Measurements from ENCODE around the gene SFRP5. TPM values are rescaled to one million over a fixed set of nuclear protein-coding genes. Genes with fewer than 3 reads are reported as not detected.

Gene SFRP5
- total RNA-seq, 5 donors from 2014 or later (not counting 1 experiment from before 2014, with no cell fraction given) = 0.76 to 3.1 (median 2.2) TPM

DNA sequence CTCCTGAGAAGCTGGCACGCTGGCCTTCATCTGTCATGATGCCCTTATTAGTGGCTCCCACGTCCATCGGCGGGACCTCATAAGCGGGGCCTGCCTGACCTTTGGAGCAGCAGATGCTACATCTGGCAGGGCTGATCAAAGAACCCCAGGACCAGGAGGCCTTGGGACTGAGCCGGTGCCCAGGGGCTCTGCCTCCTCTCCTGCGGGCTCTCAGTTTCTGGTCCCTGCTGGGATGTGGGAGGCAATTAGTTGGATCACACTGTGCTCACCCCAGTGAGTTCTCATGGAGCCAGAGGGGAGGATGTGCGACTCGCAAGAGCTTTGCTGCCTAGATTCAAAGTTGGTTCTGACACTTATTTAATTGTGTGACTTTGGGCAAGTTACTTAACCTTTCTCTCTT lies 28.7 kb upstream of the SFRP5 start:
- DNase-seq (no peak), ATAC-seq (replicated peaks in 1 of 4) (no peak)
- H3K27ac Mint-ChIP-seq = no peak overlapping the region
- ChIA-PET POLR2A (no interaction called here), CTCF (no interaction called here)
- Histone ChIP-seq H3K27me3 (replicated peaks in 1 of 2; ENCODE audit: control insufficient read depth in 2 of 2, extremely low read depth in 1 of 2, insufficient read depth in 2 of 2, low read length in 1 of 2) (no peaks in the 10 kb centered on the region), H3K27ac (ENCODE audit: low read length) (no peak overlapping the region), H3K4me3 (ENCODE audit: control insufficient read depth in 1 of 2, extremely low read depth in 1 of 2, low read length in 1 of 2) (no peak overlapping the region), H3K36me3 (ENCODE audit: control insufficient read depth in 2 of 2, extremely low read depth in 1 of 2, insufficient read depth in 1 of 2, low read length in 1 of 2) (no peaks in the 10 kb centered on the region), H3K9me3 (no peaks in the 10 kb centered on the region), H3K4me1 (ENCODE audit: control insufficient read depth in 1 of 2, extremely low read depth in 1 of 2, insufficient read depth in 2 of 2, low read length in 2 of 2) (peaks cover 10 to 19% of the 10 kb centered on the region in 2 experiments)
- no peak overlapping the region for H3K4me3 Mint-ChIP-seq
- H3K4me1 Mint-ChIP-seq = peaks cover 25 to 38% (median 27%) of the 10 kb centered on the region in 3 donors
- peaks cover 7% of the 10 kb centered on the region for H3K36me3 Mint-ChIP-seq
- H3K9me3 Mint-ChIP-seq = peaks cover 0 to 13% (median 3%) of the 10 kb centered on the region in 3 donors
- no peaks in the 10 kb centered on the region for H3K27me3 Mint-ChIP-seq
- WGBS (ENCODE audit: insufficient coverage) = 91% methylated on average over 6 of the region's 9 CpGs

DNA sequence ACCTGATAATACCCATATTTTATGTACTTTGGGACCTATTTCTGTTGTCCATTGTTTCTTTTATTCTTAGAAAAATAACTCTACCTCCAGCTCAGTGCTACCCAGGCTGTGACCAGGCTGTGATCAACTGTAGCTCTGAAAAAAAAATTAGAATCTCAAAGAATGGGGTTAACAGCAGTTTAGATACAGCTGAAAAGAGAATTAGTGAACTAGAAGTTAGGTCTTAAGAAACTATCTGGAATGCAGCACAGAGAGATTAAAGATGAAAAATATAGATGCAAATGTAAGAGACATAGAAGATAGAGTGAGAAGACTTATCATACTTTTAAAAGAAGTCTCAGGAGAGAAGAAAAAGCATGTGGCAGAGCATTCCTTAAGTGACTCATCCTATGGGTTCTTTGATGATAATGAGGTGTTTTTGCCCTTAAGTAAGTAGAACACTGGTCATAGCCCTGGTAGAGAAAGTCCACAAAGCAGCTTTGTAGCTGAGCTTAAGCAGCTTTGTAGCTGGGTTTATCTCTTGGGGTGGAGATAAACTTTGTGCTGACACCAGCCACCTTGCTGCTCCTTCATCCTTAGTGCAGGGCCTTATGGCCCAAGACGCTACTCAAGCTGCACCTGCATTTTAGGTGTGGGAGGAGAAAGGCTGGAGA lies 27.3 kb upstream of the SFRP5 start:
- H3K27me3 ChIP-seq (replicated peaks in 1 of 2; ENCODE audit: control insufficient read depth in 2 of 2, extremely low read depth in 1 of 2, insufficient read depth in 2 of 2, low read length in 1 of 2) = no peaks in the 10 kb centered on the region
- CTCF ChIA-PET = interaction anchor here in 1 of 2 donors (0.6 kb wide), 1 partner anchor 1641 kb away, joined by 5 read pairs; no protein-coding TSS in a partner anchor
- H3K36me3 ChIP-seq (ENCODE audit: control insufficient read depth in 2 of 2, extremely low read depth in 1 of 2, insufficient read depth in 1 of 2, low read length in 1 of 2) = no peaks in the 10 kb centered on the region
- Mint-ChIP-seq H3K36me3 (peaks cover 7% of the 10 kb centered on the region), H3K4me1 (peaks cover 29 to 37% (median 32%) of the 10 kb centered on the region in 3 donors), H3K4me3 (no peak overlapping the region), H3K27ac (no peak overlapping the region), H3K9me3 (peaks cover 0 to 13% (median 3%) of the 10 kb centered on the region in 3 donors), H3K27me3 (no peaks in the 10 kb centered on the region)
- no peaks in the 10 kb centered on the region for H3K9me3 ChIP-seq
- no peak for ATAC-seq (replicated peaks in 1 of 4)
- WGBS (ENCODE audit: insufficient coverage) = no CpG with 5 or more reads among the region's 1 CpG
- POLR2A ChIA-PET = interaction anchor here in 1 of 2 donors (0.7 kb wide), 1 partner anchor 50 kb away, joined by 3 read pairs; no protein-coding TSS in a partner anchor
- H3K27ac ChIP-seq (ENCODE audit: low read length) = no peak overlapping the region
- no peak overlapping the region for H3K4me3 ChIP-seq (ENCODE audit: control insufficient read depth in 1 of 2, extremely low read depth in 1 of 2, low read length in 1 of 2)
- H3K4me1 ChIP-seq (ENCODE audit: control insufficient read depth in 1 of 2, extremely low read depth in 1 of 2, insufficient read depth in 2 of 2, low read length in 2 of 2) = peaks cover 10 to 19% of the 10 kb centered on the region in 2 experiments
- DNase-seq = no peak

DNA sequence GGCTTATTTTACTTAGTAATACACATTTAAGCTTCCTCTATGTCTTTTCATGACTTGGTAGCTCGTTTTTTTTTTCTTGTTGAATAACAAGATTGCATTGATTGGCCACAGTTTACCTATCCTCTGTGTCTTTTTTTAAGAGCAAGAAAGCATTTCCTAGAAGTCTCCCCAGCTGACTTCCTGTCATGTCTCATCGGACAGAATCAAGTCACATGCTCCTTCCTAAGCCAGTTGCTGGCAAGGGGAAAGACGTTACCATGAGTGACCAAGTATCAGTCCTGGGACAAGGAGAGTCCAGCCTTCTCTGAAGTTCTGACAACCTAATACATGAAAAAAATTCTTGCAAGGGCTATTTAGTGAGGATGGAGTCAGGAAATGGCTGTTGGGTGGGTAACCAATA lies 24.9 kb upstream of the SFRP5 start:
- no peaks in the 10 kb centered on the region for H3K36me3 ChIP-seq (ENCODE audit: control insufficient read depth in 2 of 2, extremely low read depth in 1 of 2, insufficient read depth in 1 of 2, low read length in 1 of 2)
- POLR2A ChIA-PET = interaction anchor here in 1 of 2 donors (0.6 kb wide), 1 partner anchor 400 kb away, joined by 3 read pairs; no protein-coding TSS in a partner anchor
- peak in 8 of 35 experiments; percentile 4 to 52 (median 13) for DNase-seq
- Mint-ChIP-seq H3K4me1 (peaks cover 37 to 51% (median 48%) of the 10 kb centered on the region in 3 donors), H3K9me3 (peaks cover 0 to 13% (median 3%) of the 10 kb centered on the region in 3 donors), H3K36me3 (peaks cover 7% of the 10 kb centered on the region), H3K27me3 (no peaks in the 10 kb centered on the region), H3K27ac (peak overlapping the region; percentile 87 to 94), H3K4me3 (peak overlapping the region; percentile 69 to 71 (median 69))
- H3K4me1 ChIP-seq (ENCODE audit: control insufficient read depth in 1 of 2, extremely low read depth in 1 of 2, insufficient read depth in 2 of 2, low read length in 2 of 2) = peaks cover 10 to 31% of the 10 kb centered on the region in 2 experiments
- 0% methylated on average over 1 of the region's 3 CpGs for WGBS (ENCODE audit: insufficient coverage)
- CTCF ChIA-PET = interaction anchor here in 1 of 2 donors (0.6 to 1.5 kb wide), 2 partner anchors 73 to 250 kb away, joined by 3 to 10 read pairs; no protein-coding TSS in a partner anchor
- H3K4me3 ChIP-seq (ENCODE audit: control insufficient read depth in 1 of 2, extremely low read depth in 1 of 2, low read length in 1 of 2) = peak overlapping the region; percentile 21 to 47
- H3K9me3 ChIP-seq = no peaks in the 10 kb centered on the region
- H3K27ac ChIP-seq (ENCODE audit: low read length) = peak overlapping the region; percentile 39
- ATAC-seq (replicated peaks in 1 of 4) = peak; percentile 70 to 91 (median 88)
- peaks cover 0 to 10% of the 10 kb centered on the region in 2 experiments for H3K27me3 ChIP-seq (replicated peaks in 1 of 2; ENCODE audit: control insufficient read depth in 2 of 2, extremely low read depth in 1 of 2, insufficient read depth in 2 of 2, low read length in 1 of 2)

DNA sequence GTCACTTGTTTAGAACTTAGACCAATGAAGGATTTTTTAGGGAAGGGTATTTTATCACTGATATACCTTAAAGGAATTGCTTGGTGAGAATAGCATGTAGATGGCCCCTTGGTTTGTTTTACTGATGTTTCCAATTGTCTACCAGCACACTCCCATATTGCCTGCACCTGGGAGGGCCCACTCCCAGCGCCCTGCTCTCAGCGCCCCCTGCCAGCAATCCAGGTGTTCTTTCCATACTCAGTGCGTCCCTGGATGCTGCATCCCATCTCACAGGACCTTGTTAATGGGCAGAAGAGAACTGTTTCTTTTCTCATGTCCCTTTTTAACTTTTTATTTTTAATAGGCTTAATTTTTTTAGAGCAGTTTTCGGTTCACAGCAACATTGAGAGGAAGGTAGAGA lies 24.1 kb upstream of the SFRP5 start:
- WGBS (ENCODE audit: insufficient coverage) = no CpG with 5 or more reads among the region's 4 CpGs
- POLR2A ChIA-PET = interaction anchor here in 1 of 2 donors (0.6 kb wide), 1 partner anchor 605 kb away, joined by 14 read pairs; no protein-coding TSS in a partner anchor
- CTCF ChIA-PET = interaction anchor here in 1 of 2 donors (0.6 to 1.5 kb wide), 2 partner anchors 74 to 251 kb away, joined by 3 to 10 read pairs; no protein-coding TSS in a partner anchor
- Mint-ChIP-seq H3K36me3 (peaks cover 7% of the 10 kb centered on the region), H3K4me3 (peak overlapping the region in 1 of 3 donors; percentile 69), H3K9me3 (peaks cover 0 to 13% (median 3%) of the 10 kb centered on the region in 3 donors), H3K27me3 (no peaks in the 10 kb centered on the region), H3K27ac (peak overlapping the region; percentile 87 to 94), H3K4me1 (peaks cover 39 to 53% (median 48%) of the 10 kb centered on the region in 3 donors)
- H3K9me3 ChIP-seq = no peaks in the 10 kb centered on the region
- ATAC-seq (replicated peaks in 1 of 4) = no peak
- peaks cover 0 to 18% of the 10 kb centered on the region in 2 experiments for H3K27me3 ChIP-seq (replicated peaks in 1 of 2; ENCODE audit: control insufficient read depth in 2 of 2, extremely low read depth in 1 of 2, insufficient read depth in 2 of 2, low read length in 1 of 2)
- peaks cover 10 to 35% of the 10 kb centered on the region in 2 experiments for H3K4me1 ChIP-seq (ENCODE audit: control insufficient read depth in 1 of 2, extremely low read depth in 1 of 2, insufficient read depth in 2 of 2, low read length in 2 of 2)
- no peak for DNase-seq
- H3K4me3 ChIP-seq (ENCODE audit: control insufficient read depth in 1 of 2, extremely low read depth in 1 of 2, low read length in 1 of 2) = no peak overlapping the region
- no peaks in the 10 kb centered on the region for H3K36me3 ChIP-seq (ENCODE audit: control insufficient read depth in 2 of 2, extremely low read depth in 1 of 2, insufficient read depth in 1 of 2, low read length in 1 of 2)
- H3K27ac ChIP-seq (ENCODE audit: low read length) = no peak overlapping the region

DNA sequence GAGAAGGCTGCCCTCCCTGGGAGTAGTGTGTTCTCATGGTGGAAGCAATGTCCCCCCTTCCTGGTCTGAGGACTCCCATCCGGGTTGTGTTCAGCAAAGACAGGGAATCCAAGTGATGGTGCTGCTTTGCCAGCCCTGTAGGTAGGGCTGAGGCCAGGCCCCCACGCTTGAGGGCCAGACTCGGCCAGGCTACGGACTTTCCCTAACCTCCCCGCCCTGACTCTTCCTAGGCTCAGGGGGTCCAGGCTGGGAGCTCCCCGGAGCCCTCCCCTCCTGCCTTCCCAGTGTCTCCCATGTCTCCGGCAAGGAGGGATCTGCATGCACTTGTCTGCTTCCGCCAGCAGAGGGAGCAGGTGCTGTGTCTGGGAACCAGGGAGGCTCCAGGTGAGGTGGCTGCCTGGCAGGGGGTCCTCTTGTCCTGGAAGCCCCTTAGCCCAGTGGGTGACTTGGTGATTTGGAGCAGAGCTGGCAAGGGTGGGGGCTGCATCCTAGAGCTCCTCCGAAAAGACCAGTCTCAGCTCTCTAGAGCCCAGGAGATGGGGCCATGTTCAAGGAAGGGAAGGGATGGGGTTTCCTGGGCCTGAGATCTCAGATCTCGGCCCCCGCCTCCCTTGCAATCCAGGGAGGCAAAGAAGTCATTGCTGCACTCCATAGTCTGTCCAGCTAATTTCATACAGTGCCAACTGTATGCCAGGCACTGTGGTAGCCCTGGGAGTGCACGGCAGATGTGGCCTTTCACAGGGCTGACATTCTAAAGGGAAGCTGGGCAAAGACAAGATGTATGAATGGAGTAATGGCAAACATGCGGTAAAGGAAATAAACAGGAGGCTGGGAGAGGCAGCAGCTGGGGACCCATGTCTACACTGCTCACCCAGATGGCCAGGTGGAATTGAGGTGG lies 20.3 kb upstream of the SFRP5 start:
- peaks cover 35 to 41% (median 36%) of the 10 kb centered on the region in 3 donors for H3K4me1 Mint-ChIP-seq
- peak overlapping the region in 1 of 2 donors; percentile 49 for H3K27ac Mint-ChIP-seq
- H3K4me3 Mint-ChIP-seq = no peak overlapping the region
- ChIA-PET CTCF (interaction anchor here (0.6 to 4.4 kb wide), 14 partner anchors 14 to 115 kb away, joined by 3 to 36 read pairs (median 4); partner anchors contain the start of gene GOLGA7B (in 2 of the 2)), POLR2A (no interaction called here)
- H3K27ac ChIP-seq (ENCODE audit: low read length) = no peak overlapping the region
- H3K4me1 ChIP-seq (ENCODE audit: control insufficient read depth in 1 of 2, extremely low read depth in 1 of 2, insufficient read depth in 2 of 2, low read length in 2 of 2) = peaks cover 10 to 33% of the 10 kb centered on the region in 2 experiments
- H3K36me3 Mint-ChIP-seq = no peaks in the 10 kb centered on the region
- DNase-seq = peak; percentile 15 to 83 (median 62)
- 16% methylated on average over 9 of the region's 13 CpGs for WGBS (ENCODE audit: insufficient coverage)
- H3K36me3 ChIP-seq (ENCODE audit: control insufficient read depth in 2 of 2, extremely low read depth in 1 of 2, insufficient read depth in 1 of 2, low read length in 1 of 2) = no peaks in the 10 kb centered on the region
- ATAC-seq (replicated peaks in 1 of 4) = peak; percentile 48 to 70 (median 67)
- H3K9me3 ChIP-seq = no peaks in the 10 kb centered on the region
- H3K27me3 Mint-ChIP-seq = peaks cover 0 to 2% of the 10 kb centered on the region in 2 donors
- H3K27me3 ChIP-seq (replicated peaks in 1 of 2; ENCODE audit: control insufficient read depth in 2 of 2, extremely low read depth in 1 of 2, insufficient read depth in 2 of 2, low read length in 1 of 2) = peaks cover 0 to 45% of the 10 kb centered on the region in 2 experiments
- no peak overlapping the region for H3K4me3 ChIP-seq (ENCODE audit: control insufficient read depth in 1 of 2, extremely low read depth in 1 of 2, low read length in 1 of 2)
- H3K9me3 Mint-ChIP-seq = no peaks in the 10 kb centered on the region
